ELF-1 (cell line): ENCODE measurements around the gene TTC23.
A peak's percentile ranks its signal among the peaks of the same experiment; 100 is the strongest.
"Not testable (repeated sequence)": the region's sequence is repeated elsewhere in the genome, so short reads cannot be mapped to it uniquely, and the experiment has no call there.

Source experiments
- DNase-seq: peaks from one replicate; pipeline ENCODE4 v3.0.0-alpha.2; 2016; ENCODE audit warnings: low read depth, low spot score

The TTC23 gene

GRCh38 chr15:99121691-99122410 lies 127.5 kb downstream of the TTC23 start:
- DNase-seq = no peak

DNA sequence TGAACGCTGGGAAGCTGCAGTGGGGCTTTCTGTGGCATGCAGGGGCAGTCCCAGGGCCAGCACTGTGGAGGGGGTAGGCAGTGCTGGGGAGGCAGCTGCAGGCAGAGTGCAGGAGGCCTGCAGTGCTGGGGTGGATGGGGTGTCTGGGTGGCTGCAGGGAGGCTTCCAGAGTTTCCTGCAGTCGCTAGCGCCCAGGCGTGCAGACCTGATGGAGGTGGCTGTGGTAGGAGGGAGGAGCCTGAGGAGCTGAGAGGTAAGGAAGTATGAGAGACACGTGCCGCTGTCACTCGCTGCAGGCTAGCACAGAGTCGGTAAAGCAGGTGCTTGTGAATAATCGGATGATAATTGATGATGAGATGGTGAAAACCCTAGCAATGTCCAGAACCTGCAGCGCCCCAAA lies 128.2 kb downstream of the TTC23 start:
- no peak for DNase-seq

GRCh38 chr15:99120050-99120777 lies 129.2 kb downstream of the TTC23 start:
- no peak for DNase-seq

DNA sequence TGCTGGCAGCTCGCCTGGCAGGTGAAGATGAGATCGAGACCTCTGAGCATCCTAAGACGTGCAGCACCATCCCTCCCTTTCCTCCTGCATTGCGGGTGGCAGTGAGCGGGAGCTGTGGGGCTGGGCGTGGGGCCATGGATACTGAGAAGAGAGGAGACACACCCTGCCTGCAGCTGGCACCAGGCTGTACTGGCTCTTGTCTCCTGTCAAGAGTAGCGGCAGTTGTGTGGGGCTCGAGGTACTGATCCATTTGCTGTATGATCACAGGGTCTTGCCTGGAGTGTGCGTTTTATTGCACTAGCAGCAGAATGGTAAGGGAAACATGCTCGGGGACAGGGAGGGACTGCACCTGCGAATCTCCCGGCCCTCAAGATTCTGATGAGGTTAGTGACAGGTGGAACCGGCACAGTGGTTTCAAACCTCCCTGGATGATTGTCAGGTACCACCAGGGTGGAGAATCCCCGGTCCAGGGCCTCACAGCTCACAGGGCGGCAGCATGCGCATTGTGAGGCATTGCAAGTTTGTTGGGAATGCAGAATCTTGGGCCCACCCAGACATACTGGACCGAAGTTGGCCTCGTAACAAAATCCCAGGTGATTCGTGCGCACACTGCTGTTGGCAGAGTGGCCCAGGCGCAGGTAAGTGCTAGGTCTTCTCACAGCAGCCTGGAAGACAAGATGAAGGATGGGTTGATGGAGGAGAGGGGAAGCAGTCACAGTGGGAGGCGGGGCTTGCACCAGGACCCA lies 130.4 kb downstream of the TTC23 start:
- DNase-seq = no peak

GRCh38 chr15:99118258-99118632 lies 131.1 kb downstream of the TTC23 start:
- DNase-seq = no peak

- no peak for DNase-seq
Observed at GRCh38 chr15:99117563-99118257, 131.7 kb downstream of the TTC23 start.

- DNase-seq = no peak
Observed at GRCh38 chr15:99117111-99117510, 132.3 kb downstream of the TTC23 start.

DNA sequence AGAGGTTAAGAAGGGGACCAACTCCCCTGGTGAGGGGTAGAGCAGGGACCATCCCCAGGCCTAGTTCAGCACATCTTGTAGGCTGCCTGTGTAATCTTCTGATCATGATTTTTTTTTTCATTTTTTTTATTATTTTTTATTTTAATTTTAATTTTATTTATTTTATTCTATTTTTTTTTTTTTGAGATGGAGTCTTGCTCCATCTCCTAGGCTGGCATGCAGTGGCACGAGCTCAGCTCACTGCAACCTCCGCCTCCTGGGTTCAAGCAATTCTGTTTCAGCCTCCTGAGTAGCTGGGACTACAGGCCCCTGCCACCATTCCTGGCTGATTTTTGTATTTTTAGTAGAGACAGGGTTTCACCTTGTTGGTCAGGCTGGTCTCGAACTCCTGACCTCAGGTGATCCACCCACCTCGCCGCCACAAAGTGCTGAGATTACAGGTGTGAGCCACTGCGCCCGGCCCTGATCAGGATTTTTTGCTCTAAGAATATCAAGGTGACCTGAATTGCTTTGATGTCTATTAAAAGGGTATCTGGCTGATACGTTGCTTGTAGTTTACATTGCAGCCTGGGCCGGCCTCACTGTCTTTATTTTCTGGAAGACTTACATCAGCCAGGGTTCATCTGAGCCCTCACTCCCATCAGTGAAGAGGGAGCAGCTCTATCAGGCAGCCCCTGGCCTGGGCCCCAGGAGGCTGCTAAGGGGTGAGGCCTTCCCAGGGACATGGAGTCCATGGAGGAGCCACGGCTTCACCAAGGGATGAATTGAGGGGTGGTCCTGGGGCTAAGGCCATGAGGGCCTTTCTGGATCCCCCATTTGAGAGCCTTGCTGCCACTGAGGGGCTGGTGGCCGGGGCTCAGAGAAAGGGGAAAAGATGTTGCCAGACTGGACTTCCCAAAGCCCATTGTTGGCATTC lies 133.8 kb downstream of the TTC23 start:
- no peak for DNase-seq

DNA sequence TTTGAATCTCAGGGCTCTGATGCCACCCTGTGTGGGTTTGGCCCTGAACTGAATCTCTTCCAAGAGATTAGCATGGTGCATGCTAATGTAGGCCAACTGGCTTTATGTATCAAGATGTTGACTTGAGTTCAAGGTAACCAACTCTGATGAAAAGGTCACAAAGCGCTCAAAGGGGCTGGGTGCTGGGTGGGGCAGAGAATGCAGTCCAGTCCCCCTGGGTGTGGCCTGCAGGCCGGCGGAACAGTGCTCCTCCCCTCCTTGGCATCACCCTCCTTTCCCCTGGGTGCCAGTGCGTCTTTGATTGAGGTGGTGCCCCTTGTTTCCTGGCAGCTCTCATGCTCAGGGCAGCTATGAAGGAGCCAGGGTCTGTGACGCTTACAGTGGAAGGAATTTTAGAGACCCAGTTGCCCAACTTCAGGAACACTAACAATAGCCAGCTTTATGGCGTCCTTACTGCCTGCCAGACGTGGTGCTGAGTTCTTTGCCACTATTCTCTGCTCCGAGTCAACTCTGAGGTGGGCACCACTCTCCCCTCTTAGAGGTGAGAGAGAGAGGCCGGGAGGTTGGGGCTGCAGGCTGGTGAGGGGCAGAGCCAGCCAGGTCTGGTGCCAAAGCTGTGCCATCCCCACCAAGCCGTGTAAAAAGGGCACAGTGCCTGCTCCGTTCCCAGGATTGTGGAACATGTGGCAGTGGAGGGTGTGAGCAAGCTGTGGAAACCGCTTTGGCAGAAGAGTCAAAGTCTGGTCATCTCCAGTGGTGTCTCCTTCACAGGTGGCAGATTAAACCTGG lies 134.7 kb downstream of the TTC23 start:
- DNase-seq = no peak

DNA sequence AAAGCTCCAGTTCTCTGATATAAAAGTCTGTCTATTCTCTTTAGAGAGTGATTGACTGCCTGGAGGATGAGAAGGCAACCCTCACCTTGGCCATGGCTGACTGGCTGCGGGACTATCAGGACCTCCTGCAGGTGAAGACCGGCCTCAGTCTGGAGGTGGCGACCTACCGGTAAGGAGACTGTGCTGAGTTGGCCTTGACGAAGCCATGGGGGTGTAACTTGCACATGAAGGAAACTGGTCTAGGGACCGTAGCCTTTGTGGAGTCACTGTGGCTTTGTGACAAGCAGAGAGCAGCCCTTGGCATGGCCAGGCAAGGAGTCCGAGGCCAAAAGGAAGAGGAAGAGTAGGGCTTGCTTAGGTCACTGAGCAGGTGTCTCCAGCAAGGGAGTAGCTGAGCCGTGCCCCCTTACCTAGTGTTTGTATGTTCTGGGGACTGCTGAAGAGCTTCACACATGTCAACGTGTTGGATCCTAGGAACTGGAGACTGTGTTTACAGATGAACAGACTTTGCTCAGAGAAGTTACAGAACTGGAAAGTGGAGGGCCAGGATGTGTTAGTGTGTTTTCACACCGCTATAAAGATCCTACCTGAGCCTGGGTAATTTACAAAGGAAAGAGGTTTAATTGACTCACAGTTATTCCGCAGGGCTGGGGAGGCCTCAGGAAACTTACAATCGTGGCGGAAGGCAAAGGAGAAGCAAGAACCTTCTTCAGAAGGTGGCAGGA lies 135.7 kb downstream of the TTC23 start:
- DNase-seq = no peak

GRCh38 chr15:99111641-99112040 lies 137.7 kb downstream of the TTC23 start:
- not testable (repeated sequence) for DNase-seq

GRCh38 chr15:99110581-99111320 lies 138.6 kb downstream of the TTC23 start:
- DNase-seq = no peak

DNA sequence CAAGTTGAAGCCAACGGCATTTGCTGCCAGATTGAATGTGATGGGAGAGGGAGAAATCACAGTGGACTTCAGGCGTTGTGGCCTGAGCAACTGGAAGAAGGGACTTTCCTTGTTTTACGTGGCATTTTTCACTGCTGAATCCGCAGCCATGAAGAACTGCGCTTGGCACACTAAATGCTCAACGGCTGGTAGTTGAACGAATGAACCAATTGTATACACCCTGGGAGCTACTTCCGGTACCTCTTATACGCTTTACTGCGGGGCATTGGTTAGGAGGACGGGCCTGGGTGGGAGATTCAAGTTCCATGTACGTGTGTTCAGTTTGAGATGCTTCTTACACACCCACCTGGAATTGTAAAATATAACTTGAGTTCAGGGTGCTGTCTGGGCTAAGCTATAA lies 139.3 kb downstream of the TTC23 start:
- no peak for DNase-seq

GRCh38 chr15:99109555-99110021 lies 139.8 kb downstream of the TTC23 start:
- no peak for DNase-seq

- DNase-seq = no peak
Observed at GRCh38 chr15:99108993-99109392, 140.4 kb downstream of the TTC23 start.

GRCh38 chr15:99106417-99107220 lies 142.8 kb downstream of the TTC23 start:
- DNase-seq = no peak

GRCh38 chr15:99105514-99106341 lies 143.7 kb downstream of the TTC23 start:
- peak; percentile 80 for DNase-seq
